Activated T-cell treated with anti-CD3 and anti-CD28 coated beads, Interleukin-2, amount 50 U/mL, for 48 hours (primary cell): ENCODE results near the gene ALDH16A1.
"Not testable (repeated sequence)": the region's sequence is repeated elsewhere in the genome, so short reads cannot be mapped to it uniquely, and the experiment has no call there.

Experiments
- DNase-seq, 2 experiments: peaks; one replicate each; pipeline ENCODE4 v3.0.0-alpha.2; 2020

ALDH16A1 gene

GRCh38 chr19:49468199-49468598 is 15.2 kb downstream of the ALDH16A1 start:
- no peak for DNase-seq

GRCh38 chr19:49468746-49469447 is 15.9 kb downstream of the ALDH16A1 start:
- peak; percentile 77 to 81 for DNase-seq

GRCh38 chr19:49469828-49470614 is 17.0 kb downstream of the ALDH16A1 start:
- DNase-seq = peak; percentile 85 to 89

GRCh38 chr19:49470615-49470978 is 17.6 kb downstream of the ALDH16A1 start:
- DNase-seq = no peak

- no peak for DNase-seq
These were observed 19.9 kb downstream of the ALDH16A1 start for GRCh38 chr19:49472936-49473335.

GRCh38 chr19:49473501-49473867 is 20.5 kb downstream of the ALDH16A1 start:
- not testable (repeated sequence) for DNase-seq

GRCh38 chr19:49473868-49474541 is 21.0 kb downstream of the ALDH16A1 start, which contains the start of gene FLT3LG:
Gene FLT3LG (plus strand): TSS chr19:49474215. CDS start chr19:49474640, 425 bp downstream.
- peak; percentile 94 to 95 for DNase-seq

GRCh38 chr19:49474542-49474924 is 21.5 kb downstream of the ALDH16A1 start:
- no peak for DNase-seq

- DNase-seq = peak in 1 of 2 experiments; percentile 52
These were observed 22.3 kb downstream of the ALDH16A1 start for GRCh38 chr19:49475191-49475917.

GRCh38 chr19:49475995-49476880 is 23.2 kb downstream of the ALDH16A1 start:
- peak; percentile 88 to 90 for DNase-seq

GRCh38 chr19:49479975-49480628 is 27.1 kb downstream of the ALDH16A1 start:
- DNase-seq = no peak

GRCh38 chr19:49481020-49481683 is 28.1 kb downstream of the ALDH16A1 start:
- DNase-seq = no peak

GRCh38 chr19:49486232-49486631 is 33.2 kb downstream of the ALDH16A1 start:
- DNase-seq = no peak

- peak in 1 of 2 experiments; percentile 31 for DNase-seq
These were observed 33.8 kb downstream of the ALDH16A1 start for GRCh38 chr19:49486710-49487276.

- peak; percentile 99 to 100 for DNase-seq
These were observed 34.4 kb downstream of the ALDH16A1 start, which contains the start of gene RPL13A for GRCh38 chr19:49487277-49488045. Gene RPL13A (plus strand): TSS chr19:49487608. CDS start chr19:49487630, 22 bp downstream.

- peak; percentile 62 for DNase-seq
These were observed 35.2 kb downstream of the ALDH16A1 start for GRCh38 chr19:49488046-49488862.

- DNase-seq = peak; percentile 48 to 54
These were observed 36.0 kb downstream of the ALDH16A1 start for GRCh38 chr19:49488863-49489537.
